ENCODE data around the gene AK4.

Gene AK4

GRCh38 chr1:65260851-65261473, 113.0 kb downstream of the AK4 start:
- H3K27ac ChIP-seq (ENCODE audit: low read length) = no peak overlapping the region
- no peaks in the 10 kb centered on the region for H3K79me2 ChIP-seq (ENCODE audit: insufficient read depth, low read length)
- TF ChIP-seq EZH2 (IDR thresholded peaks at IDR 0.05; ENCODE audit: borderline replicate concordance, low read depth, low read length, severe bottlenecking) = no peak
- no peak for TF ChIP-seq CTCF (IDR thresholded peaks at IDR 0.05; ENCODE audit: borderline replicate concordance, extremely low read depth, low read length, poor library complexity, severe bottlenecking)
- no peak overlapping the region for H3K4me3 ChIP-seq (ENCODE audit: low read depth in 1 of 2, low read length in 2 of 2)
- H3K27me3 ChIP-seq (ENCODE audit: insufficient read depth, low read length, poor library complexity) = no peaks in the 10 kb centered on the region
- H2AFZ ChIP-seq (ENCODE audit: low read depth, low read length) = no peak overlapping the region
- H3K4me1 ChIP-seq (ENCODE audit: insufficient read depth, low read length) = no peaks in the 10 kb centered on the region; the same call in 1 of the 2 replicates
- no peaks in the 10 kb centered on the region for H3K36me3 ChIP-seq (ENCODE audit: insufficient read depth, low read length)
- no peak overlapping the region for H3K4me2 ChIP-seq (ENCODE audit: insufficient read depth, low read length)
- no peaks in the 10 kb centered on the region for H4K20me1 ChIP-seq (ENCODE audit: insufficient read depth, low read length)
- ATAC-seq (ENCODE audit: insufficient read depth, low read depth) = 0 out of 3 replicates have a peak, but pooled peaks have one; percentile 37
- H3K9me3 ChIP-seq (ENCODE audit: insufficient read depth, low read length, severe bottlenecking) = no peaks in the 10 kb centered on the region
- no peak overlapping the region for H3K9ac ChIP-seq (ENCODE audit: low read depth, low read length)
- no peak for DNase-seq

- H2AFZ ChIP-seq (ENCODE audit: low read depth, low read length) = no peak overlapping the region
- no peaks in the 10 kb centered on the region for H3K9me3 ChIP-seq (ENCODE audit: insufficient read depth, low read length, severe bottlenecking)
- no peaks in the 10 kb centered on the region for H3K79me2 ChIP-seq (ENCODE audit: insufficient read depth, low read length)
- DNase-seq (no peak), ATAC-seq (ENCODE audit: insufficient read depth, low read depth) (no peak)
- no peaks in the 10 kb centered on the region for H3K4me1 ChIP-seq (ENCODE audit: insufficient read depth, low read length)
- H3K9ac ChIP-seq (ENCODE audit: low read depth, low read length) = no peak overlapping the region
- no peak for TF ChIP-seq CTCF (IDR thresholded peaks at IDR 0.05; ENCODE audit: borderline replicate concordance, extremely low read depth, low read length, poor library complexity, severe bottlenecking)
- TF ChIP-seq EZH2 (IDR thresholded peaks at IDR 0.05; ENCODE audit: borderline replicate concordance, low read depth, low read length, severe bottlenecking) = no peak
- no peak overlapping the region for H3K4me3 ChIP-seq (ENCODE audit: low read depth in 1 of 2, low read length in 2 of 2)
- no peaks in the 10 kb centered on the region for H3K36me3 ChIP-seq (ENCODE audit: insufficient read depth, low read length)
- no peaks in the 10 kb centered on the region for H3K27me3 ChIP-seq (ENCODE audit: insufficient read depth, low read length, poor library complexity)
- H3K27ac ChIP-seq (ENCODE audit: low read length) = no peak overlapping the region
- no peaks in the 10 kb centered on the region for H4K20me1 ChIP-seq (ENCODE audit: insufficient read depth, low read length)
- no peak overlapping the region for H3K4me2 ChIP-seq (ENCODE audit: insufficient read depth, low read length)
Observed at GRCh38 chr1:65263286-65263685, 115.3 kb downstream of the AK4 start.

- Histone ChIP-seq H3K4me2 (ENCODE audit: insufficient read depth, low read length) (no peak overlapping the region), H3K27me3 (ENCODE audit: insufficient read depth, low read length, poor library complexity) (no peaks in the 10 kb centered on the region), H3K9ac (ENCODE audit: low read depth, low read length) (no peak overlapping the region), H3K79me2 (ENCODE audit: insufficient read depth, low read length) (no peaks in the 10 kb centered on the region), H3K4me1 (ENCODE audit: insufficient read depth, low read length) (no peaks in the 10 kb centered on the region), H4K20me1 (ENCODE audit: insufficient read depth, low read length) (no peaks in the 10 kb centered on the region), H3K4me3 (ENCODE audit: low read depth in 1 of 2, low read length in 2 of 2) (no peak overlapping the region), H3K27ac (ENCODE audit: low read length) (no peak overlapping the region), H3K9me3 (ENCODE audit: insufficient read depth, low read length, severe bottlenecking) (no peaks in the 10 kb centered on the region), H3K36me3 (ENCODE audit: insufficient read depth, low read length) (no peaks in the 10 kb centered on the region), H2AFZ (ENCODE audit: low read depth, low read length) (no peak overlapping the region)
- ATAC-seq (ENCODE audit: insufficient read depth, low read depth) = no peak
- DNase-seq = no peak
- TF ChIP-seq EZH2 (IDR thresholded peaks at IDR 0.05; ENCODE audit: borderline replicate concordance, low read depth, low read length, severe bottlenecking) (no peak), CTCF (IDR thresholded peaks at IDR 0.05; ENCODE audit: borderline replicate concordance, extremely low read depth, low read length, poor library complexity, severe bottlenecking) (no peak)
Observed at GRCh38 chr1:65264197-65264929, 116.4 kb downstream of the AK4 start.

Data from DND-41 (cell line).